ENCODE results near the gene SLX9. TPM values are rescaled to one million over a fixed set of nuclear protein-coding genes. Genes with fewer than 3 reads are reported as not detected.

SLX9 gene
- total and polyA plus RNA-seq, 5 donors from 2014 or later: 7.6 to 21.8 (median 10.1) TPM

DNA sequence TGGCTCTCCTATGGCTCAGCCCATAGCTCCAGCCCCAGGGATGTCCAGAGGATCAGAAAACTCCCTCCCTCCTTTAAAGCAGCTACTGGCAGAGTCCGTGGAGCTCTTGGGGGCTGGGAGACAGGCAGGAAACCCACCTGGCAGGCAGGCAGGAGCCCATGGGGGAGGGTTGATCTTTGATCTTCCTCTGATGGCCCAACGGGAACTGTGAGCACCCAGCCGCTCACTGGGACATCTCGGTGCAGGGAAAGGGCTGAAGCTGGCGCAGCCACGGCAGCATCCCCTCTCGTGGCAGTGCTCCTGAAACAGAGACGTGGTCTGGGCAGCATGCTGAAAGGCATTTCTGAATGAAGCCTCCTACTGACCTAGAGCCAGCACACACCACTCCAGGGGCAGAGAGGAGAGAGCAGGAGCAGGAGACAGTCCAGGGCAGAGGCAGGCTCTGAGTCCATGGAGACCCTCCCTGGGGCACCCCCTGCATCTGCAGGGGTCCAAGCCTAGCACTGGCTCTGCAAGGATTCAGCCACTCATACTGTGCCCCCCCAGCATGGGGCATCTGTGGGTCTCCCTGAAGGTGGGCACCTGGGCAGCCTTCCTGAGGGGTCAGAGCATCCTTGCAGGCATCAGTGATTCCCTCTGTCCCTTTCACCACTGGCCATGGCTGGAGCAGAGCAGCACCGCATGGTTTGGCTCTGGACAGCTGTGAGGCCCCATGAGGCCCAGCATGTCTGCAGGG lies 4.9 kb upstream of the SLX9 start:
- Mint-ChIP-seq H3K4me1 (peaks cover 0 to 26% (median 15%) of the 10 kb centered on the region in 4 donors), H3K27me3 (no peaks in the 10 kb centered on the region), H3K27ac (no peak overlapping the region), H3K9me3 (peaks cover 0 to 4% (median 0%) of the 10 kb centered on the region in 7 donors), H3K4me3 (peak overlapping the region in 2 of 4 donors; percentile 32 to 80), H3K36me3 (no peaks in the 10 kb centered on the region)
- Histone ChIP-seq H3K27me3 (ENCODE audit: control insufficient read depth, insufficient read depth, low read length) (no peaks in the 10 kb centered on the region), H3K9me3 (ENCODE audit: control insufficient read depth in 2 of 2, low read length in 2 of 2) (no peaks in the 10 kb centered on the region), H3K4me3 (ENCODE audit: low read depth, low read length) (no peak overlapping the region), H3K27ac (ENCODE audit: insufficient read depth, low read length, poor library complexity, severe bottlenecking) (no peak overlapping the region), H3K36me3 (ENCODE audit: control insufficient read depth, insufficient read depth, low read length) (no peaks in the 10 kb centered on the region), H3K4me1 (ENCODE audit: control insufficient read depth, insufficient read depth, low read length, poor library complexity, severe bottlenecking) (peaks cover 38% of the 10 kb centered on the region)
- no peak for ATAC-seq (ENCODE audit: low read depth in 2 of 2)
- no peak for DNase-seq

DNA sequence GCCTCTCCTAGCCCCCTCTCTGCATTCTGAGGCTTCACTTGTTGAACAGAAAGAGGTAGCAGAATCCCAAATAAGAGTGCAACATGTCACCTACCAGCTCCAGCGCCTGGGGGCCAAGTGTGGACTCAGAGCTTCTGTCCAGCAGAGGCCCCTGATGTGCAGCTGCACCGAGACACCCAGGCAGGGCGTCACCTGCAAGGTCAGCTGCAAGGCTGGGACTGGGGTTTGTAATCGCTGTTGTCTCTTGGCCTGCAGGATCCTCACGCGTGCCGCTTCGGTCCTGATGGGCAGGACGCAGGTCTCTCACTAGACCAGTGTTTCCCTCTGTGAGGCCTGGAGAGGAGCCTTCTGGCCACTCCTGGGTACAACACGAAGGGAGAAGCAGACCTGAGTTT lies 4.3 kb upstream of the SLX9 start:
- H3K4me3 ChIP-seq (ENCODE audit: low read depth, low read length): no peak overlapping the region
- Mint-ChIP-seq H3K27me3 (no peaks in the 10 kb centered on the region), H3K9me3 (peaks cover 0 to 4% (median 0%) of the 10 kb centered on the region in 7 donors), H3K27ac (no peak overlapping the region), H3K36me3 (no peaks in the 10 kb centered on the region), H3K4me1 (peaks cover 3 to 24% (median 12%) of the 10 kb centered on the region in 4 donors), H3K4me3 (no peak overlapping the region)
- H3K36me3 ChIP-seq (ENCODE audit: control insufficient read depth, insufficient read depth, low read length): no peaks in the 10 kb centered on the region
- H3K9me3 ChIP-seq (ENCODE audit: control insufficient read depth in 2 of 2, low read length in 2 of 2): no peaks in the 10 kb centered on the region
- no peaks in the 10 kb centered on the region for H3K27me3 ChIP-seq (ENCODE audit: control insufficient read depth, insufficient read depth, low read length)
- DNase-seq (no peak), ATAC-seq (ENCODE audit: low read depth in 2 of 2) (no peak)
- peaks cover 36% of the 10 kb centered on the region for H3K4me1 ChIP-seq (ENCODE audit: control insufficient read depth, insufficient read depth, low read length, poor library complexity, severe bottlenecking)
- no peak overlapping the region for H3K27ac ChIP-seq (ENCODE audit: insufficient read depth, low read length, poor library complexity, severe bottlenecking)

DNA sequence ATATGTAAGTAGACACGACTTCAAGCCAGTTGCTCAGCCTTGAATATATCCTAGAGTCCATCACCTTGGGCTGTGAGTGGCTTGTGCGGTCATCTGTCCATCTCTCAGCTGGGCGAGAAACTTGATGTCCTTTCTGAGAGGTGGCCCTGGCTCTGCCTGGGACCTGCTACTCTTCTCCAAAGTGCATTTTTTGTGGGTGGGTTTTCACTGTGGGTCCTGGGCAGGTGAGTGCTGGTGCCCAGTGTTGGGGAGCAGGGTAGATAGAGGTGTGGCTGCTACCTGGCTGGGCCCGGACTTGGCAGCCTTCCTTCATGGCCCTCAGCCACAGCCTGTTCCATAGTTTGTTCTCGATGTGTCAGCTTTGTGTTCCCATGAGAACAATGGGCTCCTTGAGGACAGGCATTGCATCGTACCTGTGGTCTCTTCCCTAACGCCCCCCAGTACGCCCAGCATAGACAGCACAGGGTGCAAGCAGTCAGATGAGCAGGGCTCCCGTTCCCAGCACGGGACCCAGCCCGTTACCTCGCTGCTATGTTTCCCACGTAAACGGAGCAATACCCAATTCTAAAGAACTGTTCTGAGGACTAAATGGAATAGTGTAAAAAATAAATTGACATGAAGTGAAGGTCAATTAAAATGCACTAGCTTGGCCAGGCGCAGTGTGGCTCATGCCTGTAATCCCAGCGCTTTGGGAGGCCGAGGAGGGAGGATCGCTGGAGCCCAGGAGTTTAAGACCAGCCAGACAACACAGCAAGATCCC lies 877 bp upstream of the SLX9 start:
- peaks cover 30% of the 10 kb centered on the region for H3K4me1 ChIP-seq (ENCODE audit: control insufficient read depth, insufficient read depth, low read length, poor library complexity, severe bottlenecking)
- Mint-ChIP-seq H3K4me3 (peak overlapping the region; percentile 89 to 97 (median 92)), H3K9me3 (peaks cover 0 to 1% (median 0%) of the 10 kb centered on the region in 7 donors), H3K27ac (peak overlapping the region; percentile 76 to 95 (median 85)), H3K36me3 (peaks cover 7% of the 10 kb centered on the region), H3K4me1 (peaks cover 14 to 47% (median 30%) of the 10 kb centered on the region in 4 donors), H3K27me3 (no peaks in the 10 kb centered on the region)
- H3K9me3 ChIP-seq (ENCODE audit: control insufficient read depth in 2 of 2, low read length in 2 of 2): no peaks in the 10 kb centered on the region
- H3K36me3 ChIP-seq (ENCODE audit: control insufficient read depth, insufficient read depth, low read length): peaks cover 3% of the 10 kb centered on the region
- no peak for ATAC-seq (ENCODE audit: low read depth in 2 of 2)
- H3K4me3 ChIP-seq (ENCODE audit: low read depth, low read length): peak overlapping the region; percentile 53
- no peak for DNase-seq
- peak overlapping the region; percentile 67 for H3K27ac ChIP-seq (ENCODE audit: insufficient read depth, low read length, poor library complexity, severe bottlenecking)
- H3K27me3 ChIP-seq (ENCODE audit: control insufficient read depth, insufficient read depth, low read length): no peaks in the 10 kb centered on the region

DNA sequence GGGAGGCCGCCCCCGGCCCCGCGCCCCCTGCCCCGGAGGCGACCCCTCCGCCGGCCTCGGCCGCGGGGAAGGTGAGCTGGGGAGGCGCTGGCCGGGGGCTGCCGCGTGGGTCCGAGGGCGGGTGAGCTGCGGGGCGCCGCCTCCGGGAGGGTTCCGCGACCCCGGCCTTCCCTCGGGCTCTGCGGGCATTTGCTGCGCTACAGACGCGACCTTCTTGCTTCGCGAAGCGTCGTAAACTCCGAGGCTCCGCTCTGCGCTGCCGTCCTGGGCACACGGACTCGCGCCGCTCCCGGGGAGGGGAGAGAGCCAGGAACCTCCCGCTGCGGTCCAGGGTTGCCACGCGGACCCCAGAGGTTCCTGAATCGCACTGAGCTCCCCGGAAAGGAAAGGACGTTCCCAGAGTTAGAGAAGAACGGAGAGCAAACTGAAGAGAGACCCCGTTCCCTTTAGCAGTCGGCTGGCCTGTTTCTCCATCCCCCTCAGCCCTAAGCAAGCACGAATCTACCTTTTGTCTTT lies 345 bp downstream of the SLX9 start:
- Histone ChIP-seq H3K36me3 (ENCODE audit: control insufficient read depth, insufficient read depth, low read length) (peaks cover 12% of the 10 kb centered on the region), H3K4me3 (ENCODE audit: low read depth, low read length) (peak overlapping the region; percentile 90), H3K9me3 (ENCODE audit: control insufficient read depth in 2 of 2, low read length in 2 of 2) (no peaks in the 10 kb centered on the region), H3K4me1 (ENCODE audit: control insufficient read depth, insufficient read depth, low read length, poor library complexity, severe bottlenecking) (peaks cover 30% of the 10 kb centered on the region), H3K27me3 (ENCODE audit: control insufficient read depth, insufficient read depth, low read length) (no peaks in the 10 kb centered on the region), H3K27ac (ENCODE audit: insufficient read depth, low read length, poor library complexity, severe bottlenecking) (peak overlapping the region; percentile 67)
- Mint-ChIP-seq H3K9me3 (peaks cover 0 to 1% (median 0%) of the 10 kb centered on the region in 7 donors), H3K36me3 (peaks cover 11% of the 10 kb centered on the region), H3K27me3 (no peaks in the 10 kb centered on the region), H3K4me1 (peaks cover 14 to 53% (median 33%) of the 10 kb centered on the region in 4 donors), H3K4me3 (peak overlapping the region; percentile 89 to 94 (median 92)), H3K27ac (peak overlapping the region in 2 of 3 donors; percentile 83 to 85)
- peak; percentile 18 to 19 for ATAC-seq (ENCODE audit: low read depth in 2 of 2)
- peak in 2 of 3 donors; percentile 16 to 35 for DNase-seq

DNA sequence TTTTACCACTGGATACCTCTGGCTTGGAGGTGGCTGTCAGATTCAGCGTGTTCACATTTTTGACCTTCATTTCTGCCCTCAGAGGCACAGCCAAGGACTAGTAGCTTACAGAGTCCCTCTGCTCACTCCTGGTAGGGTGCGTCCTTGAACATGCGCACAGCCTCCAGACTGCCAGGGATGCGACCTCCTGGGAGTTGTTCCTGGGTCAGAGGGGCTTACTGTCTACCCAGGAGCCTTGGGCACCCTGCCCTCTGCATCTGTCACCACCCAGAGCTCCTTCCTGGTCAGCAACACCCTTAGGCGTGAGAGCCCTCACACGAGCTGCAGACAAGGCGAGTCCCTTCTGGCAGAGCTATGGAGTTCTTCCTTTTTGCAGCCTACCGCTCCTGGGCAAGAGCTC lies 1.7 kb downstream of the SLX9 start:
- Histone ChIP-seq H3K9me3 (ENCODE audit: control insufficient read depth in 2 of 2, low read length in 2 of 2) (no peaks in the 10 kb centered on the region), H3K4me1 (ENCODE audit: control insufficient read depth, insufficient read depth, low read length, poor library complexity, severe bottlenecking) (peaks cover 30% of the 10 kb centered on the region), H3K4me3 (ENCODE audit: low read depth, low read length) (peak overlapping the region; percentile 90), H3K27me3 (ENCODE audit: control insufficient read depth, insufficient read depth, low read length) (no peaks in the 10 kb centered on the region), H3K27ac (ENCODE audit: insufficient read depth, low read length, poor library complexity, severe bottlenecking) (no peak overlapping the region), H3K36me3 (ENCODE audit: control insufficient read depth, insufficient read depth, low read length) (peaks cover 14% of the 10 kb centered on the region)
- ATAC-seq (ENCODE audit: low read depth in 2 of 2): no peak
- Mint-ChIP-seq H3K9me3 (peaks cover 0 to 1% (median 0%) of the 10 kb centered on the region in 7 donors), H3K4me3 (peak overlapping the region; percentile 85 to 94 (median 92)), H3K4me1 (peaks cover 14 to 59% (median 34%) of the 10 kb centered on the region in 4 donors), H3K36me3 (peaks cover 11% of the 10 kb centered on the region), H3K27me3 (no peaks in the 10 kb centered on the region), H3K27ac (peak overlapping the region in 2 of 3 donors; percentile 47 to 93)
- no peak for DNase-seq

DNA sequence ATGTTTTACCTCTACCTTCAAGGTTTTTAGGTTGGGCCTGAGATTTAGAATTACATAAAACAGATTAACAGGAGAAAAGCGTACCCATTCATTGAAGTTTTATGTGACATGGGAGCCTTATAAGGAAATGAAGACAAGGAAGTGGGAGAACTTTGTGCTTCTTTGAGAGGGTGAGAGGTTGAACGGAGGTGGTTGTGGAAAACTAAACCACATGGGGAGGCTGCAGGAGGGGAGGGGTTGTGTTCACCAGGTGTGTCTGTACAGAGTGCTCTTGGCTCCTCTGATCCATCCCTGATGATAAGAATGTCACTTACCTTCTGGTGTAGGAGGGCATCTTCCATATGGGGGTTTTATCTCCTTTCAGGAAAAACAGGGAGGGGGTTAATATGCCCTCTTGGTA lies 2.7 kb downstream of the SLX9 start:
- no peaks in the 10 kb centered on the region for H3K27me3 ChIP-seq (ENCODE audit: control insufficient read depth, insufficient read depth, low read length)
- H3K4me3 ChIP-seq (ENCODE audit: low read depth, low read length): no peak overlapping the region
- no peak for DNase-seq
- H3K36me3 Mint-ChIP-seq: peaks cover 11% of the 10 kb centered on the region
- ATAC-seq (ENCODE audit: low read depth in 2 of 2): no peak
- H3K36me3 ChIP-seq (ENCODE audit: control insufficient read depth, insufficient read depth, low read length): peaks cover 14% of the 10 kb centered on the region
- H3K4me3 Mint-ChIP-seq: peak overlapping the region; percentile 85 to 94 (median 88)
- no peaks in the 10 kb centered on the region for H3K27me3 Mint-ChIP-seq
- H3K4me1 ChIP-seq (ENCODE audit: control insufficient read depth, insufficient read depth, low read length, poor library complexity, severe bottlenecking): peaks cover 30% of the 10 kb centered on the region
- H3K9me3 ChIP-seq (ENCODE audit: control insufficient read depth in 2 of 2, low read length in 2 of 2): no peaks in the 10 kb centered on the region
- H3K27ac ChIP-seq (ENCODE audit: insufficient read depth, low read length, poor library complexity, severe bottlenecking): no peak overlapping the region
- H3K4me1 Mint-ChIP-seq: peaks cover 14 to 63% (median 33%) of the 10 kb centered on the region in 4 donors
- H3K9me3 Mint-ChIP-seq: peaks cover 0 to 1% (median 0%) of the 10 kb centered on the region in 7 donors
- peak overlapping the region; percentile 54 to 88 (median 78) for H3K27ac Mint-ChIP-seq

DNA sequence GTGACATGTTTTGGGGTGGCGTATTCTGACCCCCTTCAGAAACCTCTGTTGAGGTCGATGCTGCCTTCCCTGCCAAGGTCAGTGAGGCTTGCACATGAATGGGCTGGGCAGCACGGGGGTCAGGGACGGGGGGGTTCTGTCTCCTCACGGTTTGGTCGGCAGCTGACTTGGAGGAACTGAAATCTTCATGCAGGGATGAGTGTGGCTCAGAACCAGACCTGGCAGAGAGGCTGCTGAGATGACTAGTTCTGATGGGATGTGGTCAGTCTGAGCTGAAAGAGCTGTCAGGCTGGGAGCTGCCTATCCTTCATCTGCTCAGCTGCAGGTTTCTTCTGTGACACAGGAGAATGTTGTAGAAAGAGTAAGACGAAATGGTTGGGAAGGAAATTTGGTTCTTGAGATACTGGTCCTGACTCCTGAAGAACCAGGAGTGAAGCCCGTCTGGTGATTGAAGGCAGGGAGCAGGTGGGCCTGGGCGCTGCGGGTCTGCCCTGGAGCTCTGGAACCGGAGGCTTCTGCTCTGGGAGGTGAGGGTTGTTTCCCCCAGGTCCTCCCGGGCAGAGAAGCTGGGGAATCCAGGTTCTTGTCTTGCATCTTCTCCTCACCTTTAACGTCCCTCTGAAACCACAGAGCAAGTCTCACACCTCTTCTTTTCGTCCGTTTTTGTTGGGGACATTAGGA lies 3.3 kb downstream of the SLX9 start:
- ATAC-seq (ENCODE audit: low read depth in 2 of 2) (no peak), DNase-seq (no peak)
- H3K4me3 ChIP-seq (ENCODE audit: low read depth, low read length): no peak overlapping the region
- Mint-ChIP-seq H3K9me3 (peaks cover 0 to 1% (median 0%) of the 10 kb centered on the region in 7 donors), H3K27ac (no peak overlapping the region), H3K4me3 (peak overlapping the region in 1 of 4 donors; percentile 94), H3K36me3 (peaks cover 11% of the 10 kb centered on the region), H3K27me3 (no peaks in the 10 kb centered on the region), H3K4me1 (peaks cover 14 to 63% (median 33%) of the 10 kb centered on the region in 4 donors)
- no peaks in the 10 kb centered on the region for H3K27me3 ChIP-seq (ENCODE audit: control insufficient read depth, insufficient read depth, low read length)
- peaks cover 14% of the 10 kb centered on the region for H3K36me3 ChIP-seq (ENCODE audit: control insufficient read depth, insufficient read depth, low read length)
- peaks cover 30% of the 10 kb centered on the region for H3K4me1 ChIP-seq (ENCODE audit: control insufficient read depth, insufficient read depth, low read length, poor library complexity, severe bottlenecking)
- no peak overlapping the region for H3K27ac ChIP-seq (ENCODE audit: insufficient read depth, low read length, poor library complexity, severe bottlenecking)
- no peaks in the 10 kb centered on the region for H3K9me3 ChIP-seq (ENCODE audit: control insufficient read depth in 2 of 2, low read length in 2 of 2)
